ENCODE results near the gene SH3RF3. TPM values are rescaled to one million over a fixed set of nuclear protein-coding genes. Genes with fewer than 3 reads are reported as not detected.

The SH3RF3 gene
- total and polyA plus RNA-seq, 9 of the 15 experiments (the other 6 are each of a cell fraction or from before 2014, with no cell fraction given): 0.02 TPM; not detected in 8

DNA sequence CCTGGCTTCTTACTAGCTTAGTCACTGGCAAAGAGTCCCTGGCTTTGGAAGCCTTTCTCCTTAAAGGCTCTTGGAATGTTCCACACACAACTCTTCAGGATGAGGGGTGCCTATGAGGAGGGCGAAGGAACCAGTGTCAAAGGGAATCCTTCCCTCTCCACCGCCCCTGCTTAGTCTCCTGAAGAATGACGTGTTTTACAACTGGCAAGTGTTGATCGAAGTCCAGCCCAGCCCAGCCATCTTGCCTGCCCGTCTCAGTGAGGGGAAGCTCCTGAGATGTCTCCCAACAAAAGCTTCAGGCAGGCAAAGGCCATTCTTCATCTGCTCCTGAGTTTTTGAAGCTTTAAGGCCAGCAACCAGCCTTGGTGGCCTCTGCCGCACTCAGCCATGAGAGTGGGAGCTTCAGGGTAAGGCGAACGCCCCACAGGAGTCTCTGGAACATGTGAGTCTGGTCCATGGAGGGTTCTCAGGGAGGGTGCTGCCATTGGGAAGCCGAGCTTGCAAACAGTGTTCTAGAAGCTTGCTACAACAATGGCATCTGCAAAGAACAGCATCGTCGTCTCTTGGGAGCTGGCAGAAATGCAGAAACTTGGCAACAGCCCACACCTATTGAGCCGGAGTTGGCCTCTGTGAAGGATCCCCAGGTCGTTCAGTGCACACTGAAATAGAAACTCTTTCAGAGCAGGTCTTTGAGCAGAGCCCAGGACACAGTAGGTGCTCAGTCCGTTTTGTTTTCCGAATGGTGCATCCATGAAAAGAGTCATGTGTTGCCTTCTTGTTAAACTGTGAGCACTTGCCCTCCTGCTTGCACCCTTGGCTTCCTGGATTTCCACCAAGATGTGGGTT is 264.0 kb downstream of the SH3RF3 start:
- peaks cover 5 to 70% of the 10 kb centered on the region in 2 experiments; a peak in 4 of 5 replicates for H3K27me3 ChIP-seq (ENCODE audit: control insufficient read depth in 2 of 2, insufficient read depth in 2 of 2, low read length in 2 of 2)
- H3K79me2 ChIP-seq (ENCODE audit: control insufficient read depth, insufficient read depth, low read length): no peaks in the 10 kb centered on the region
- POLR2A ChIA-PET: interaction anchor here (0.6 kb wide), 1 partner anchor 68 kb away, joined by 3 read pairs; no protein-coding TSS in a partner anchor
- no peaks in the 10 kb centered on the region for H3K9me1 ChIP-seq (ENCODE audit: control insufficient read depth, insufficient read depth, low read length)
- FAIRE-seq (no peak), ATAC-seq (no peak), DNase-seq (ENCODE audit: extremely low read depth in 1 of 4, low spot score in 3 of 4) (no peak)
- H3K9me3 ChIP-seq (replicated peaks; ENCODE audit: control insufficient read depth, insufficient read depth, low read depth, low read length): no peaks in the 10 kb centered on the region
- WGBS (ENCODE audit: insufficient coverage, low coverage, missing lambda C conversion rate): 0% methylated on average over 15 of the region's 15 CpGs
- no TSS peak for BruUV-seq (replicated peaks)
- intact Hi-C loops (cut with micrococcal nuclease) (no loop called here), in situ Hi-C loops (cut with MboI) (no loop called here)
- no peaks in the 10 kb centered on the region for H3K4me1 ChIP-seq (replicated peaks in 1 of 2; ENCODE audit: control insufficient read depth in 2 of 2, insufficient read depth in 2 of 2, low read length in 2 of 2)
- no peak overlapping the region for H3K4me2 ChIP-seq (ENCODE audit: insufficient read depth, low read length)
- H3K36me3 ChIP-seq (ENCODE audit: control insufficient read depth, insufficient read depth, low read length): no peaks in the 10 kb centered on the region
- H4K20me1 ChIP-seq (replicated peaks; ENCODE audit: control insufficient read depth, insufficient read depth, low read length): peaks cover 9% of the 10 kb centered on the region
- CTCF ChIA-PET (ENCODE audit: low intra/inter-chr PET ratio): no interaction called here
- H3K4me3 ChIP-seq: no peak overlapping the region
- H3K27ac ChIP-seq (ENCODE audit: extremely low read depth, low read depth, low read length): no peak overlapping the region
- no peak overlapping the region for H2AFZ ChIP-seq (ENCODE audit: low read depth, low read length)
- H3K9ac ChIP-seq (ENCODE audit: insufficient read depth in 1 of 2, low read depth in 2 of 2, low read length in 2 of 2): no peak overlapping the region
- TF ChIP-seq FOXK2 (conservative IDR thresholded peaks at IDR 0.05 in 1 of 2, IDR thresholded peaks at IDR 0.05 in 1 of 2; ENCODE audit: low read depth in 2 of 2) (no peak), CBFA2T3 (IDR thresholded peaks at IDR 0.05) (no peak), RCOR1 (IDR thresholded peaks at IDR 0.05; ENCODE audit: borderline replicate concordance in 1 of 2, low read depth in 2 of 2, low read length in 2 of 2) (no peak), POLR2H (tag; IDR thresholded peaks at IDR 0.05; ENCODE audit: low read depth) (no peak), TCFL5 (CRISPR knock-in tag; conservative IDR thresholded peaks at IDR 0.05) (no peak), YY1 (IDR thresholded peaks at IDR 0.05; ENCODE audit: borderline replicate concordance in 1 of 3, control insufficient read depth in 1 of 3, extremely low read depth in 1 of 3, insufficient read depth in 3 of 3, insufficient read length in 1 of 3, insufficient replicate concordance in 2 of 3, low read depth in 1 of 3, low read length in 2 of 3) (no peak), NELFE (IDR thresholded peaks at IDR 0.05; ENCODE audit: insufficient read depth, insufficient read length) (no peak), NFYB (IDR thresholded peaks at IDR 0.05; ENCODE audit: extremely low read depth, insufficient read length) (no peak), ZNF232 (CRISPR knock-in tag; IDR thresholded peaks at IDR 0.05) (no peak)
- TF ChIP-seq, protein P1, sequence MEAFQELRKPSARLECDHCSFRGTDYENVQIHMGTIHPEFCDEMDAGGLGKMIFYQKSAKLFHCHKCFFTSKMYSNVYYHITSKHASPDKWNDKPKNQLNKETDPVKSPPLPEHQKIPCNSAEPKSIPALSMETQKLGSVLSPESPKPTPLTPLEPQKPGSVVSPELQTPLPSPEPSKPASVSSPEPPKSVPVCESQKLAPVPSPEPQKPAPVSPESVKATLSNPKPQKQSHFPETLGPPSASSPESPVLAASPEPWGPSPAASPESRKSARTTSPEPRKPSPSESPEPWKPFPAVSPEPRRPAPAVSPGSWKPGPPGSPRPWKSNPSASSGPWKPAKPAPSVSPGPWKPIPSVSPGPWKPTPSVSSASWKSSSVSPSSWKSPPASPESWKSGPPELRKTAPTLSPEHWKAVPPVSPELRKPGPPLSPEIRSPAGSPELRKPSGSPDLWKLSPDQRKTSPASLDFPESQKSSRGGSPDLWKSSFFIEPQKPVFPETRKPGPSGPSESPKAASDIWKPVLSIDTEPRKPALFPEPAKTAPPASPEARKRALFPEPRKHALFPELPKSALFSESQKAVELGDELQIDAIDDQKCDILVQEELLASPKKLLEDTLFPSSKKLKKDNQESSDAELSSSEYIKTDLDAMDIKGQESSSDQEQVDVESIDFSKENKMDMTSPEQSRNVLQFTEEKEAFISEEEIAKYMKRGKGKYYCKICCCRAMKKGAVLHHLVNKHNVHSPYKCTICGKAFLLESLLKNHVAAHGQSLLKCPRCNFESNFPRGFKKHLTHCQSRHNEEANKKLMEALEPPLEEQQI (IDR thresholded peaks at IDR 0.05): no peak
- TF ChIP-seq, protein P2, sequence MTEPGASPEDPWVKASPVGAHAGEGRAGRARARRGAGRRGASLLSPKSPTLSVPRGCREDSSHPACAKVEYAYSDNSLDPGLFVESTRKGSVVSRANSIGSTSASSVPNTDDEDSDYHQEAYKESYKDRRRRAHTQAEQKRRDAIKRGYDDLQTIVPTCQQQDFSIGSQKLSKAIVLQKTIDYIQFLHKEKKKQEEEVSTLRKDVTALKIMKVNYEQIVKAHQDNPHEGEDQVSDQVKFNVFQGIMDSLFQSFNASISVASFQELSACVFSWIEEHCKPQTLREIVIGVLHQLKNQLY (CRISPR knock-in tag; conservative IDR thresholded peaks at IDR 0.05): no peak
- TF ChIP-seq, protein P3, sequence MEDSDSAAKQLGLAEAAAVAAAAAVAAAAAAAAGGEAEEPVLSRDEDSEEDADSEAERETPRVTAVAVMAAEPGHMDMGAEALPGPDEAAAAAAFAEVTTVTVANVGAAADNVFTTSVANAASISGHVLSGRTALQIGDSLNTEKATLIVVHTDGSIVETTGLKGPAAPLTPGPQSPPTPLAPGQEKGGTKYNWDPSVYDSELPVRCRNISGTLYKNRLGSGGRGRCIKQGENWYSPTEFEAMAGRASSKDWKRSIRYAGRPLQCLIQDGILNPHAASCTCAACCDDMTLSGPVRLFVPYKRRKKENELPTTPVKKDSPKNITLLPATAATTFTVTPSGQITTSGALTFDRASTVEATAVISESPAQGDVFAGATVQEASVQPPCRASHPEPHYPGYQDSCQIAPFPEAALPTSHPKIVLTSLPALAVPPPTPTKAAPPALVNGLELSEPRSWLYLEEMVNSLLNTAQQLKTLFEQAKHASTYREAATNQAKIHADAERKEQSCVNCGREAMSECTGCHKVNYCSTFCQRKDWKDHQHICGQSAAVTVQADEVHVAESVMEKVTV (CRISPR knock-in tag; IDR thresholded peaks at IDR 0.05): no peak
- TF ChIP-seq, protein P4, sequence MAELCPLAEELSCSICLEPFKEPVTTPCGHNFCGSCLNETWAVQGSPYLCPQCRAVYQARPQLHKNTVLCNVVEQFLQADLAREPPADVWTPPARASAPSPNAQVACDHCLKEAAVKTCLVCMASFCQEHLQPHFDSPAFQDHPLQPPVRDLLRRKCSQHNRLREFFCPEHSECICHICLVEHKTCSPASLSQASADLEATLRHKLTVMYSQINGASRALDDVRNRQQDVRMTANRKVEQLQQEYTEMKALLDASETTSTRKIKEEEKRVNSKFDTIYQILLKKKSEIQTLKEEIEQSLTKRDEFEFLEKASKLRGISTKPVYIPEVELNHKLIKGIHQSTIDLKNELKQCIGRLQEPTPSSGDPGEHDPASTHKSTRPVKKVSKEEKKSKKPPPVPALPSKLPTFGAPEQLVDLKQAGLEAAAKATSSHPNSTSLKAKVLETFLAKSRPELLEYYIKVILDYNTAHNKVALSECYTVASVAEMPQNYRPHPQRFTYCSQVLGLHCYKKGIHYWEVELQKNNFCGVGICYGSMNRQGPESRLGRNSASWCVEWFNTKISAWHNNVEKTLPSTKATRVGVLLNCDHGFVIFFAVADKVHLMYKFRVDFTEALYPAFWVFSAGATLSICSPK (IDR thresholded peaks at IDR 0.05; ENCODE audit: borderline replicate concordance): no peak
